ENCODE results near the gene PROCA1.

The PROCA1 gene

DNA sequence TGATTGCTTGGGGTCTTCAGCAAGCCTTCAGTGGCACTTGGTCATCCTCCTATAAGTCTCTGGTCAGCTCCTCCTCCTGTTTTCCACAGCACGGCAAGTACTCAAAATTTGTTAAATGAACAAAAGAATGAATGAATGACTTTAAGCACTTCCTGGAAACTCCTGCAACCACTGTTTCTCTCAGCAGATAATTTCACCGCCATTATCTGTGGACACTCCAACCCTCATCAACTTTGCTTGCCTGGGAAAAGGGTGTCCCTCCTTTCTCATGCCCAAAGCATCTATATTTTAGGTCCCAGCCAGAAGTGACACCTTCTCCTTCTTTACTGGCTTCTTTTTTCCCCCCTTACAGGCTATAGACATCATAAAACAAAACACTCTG, 4.4 kb downstream of the PROCA1 start:
- no peak for DNase-seq (ENCODE audit: low read depth)

DNA sequence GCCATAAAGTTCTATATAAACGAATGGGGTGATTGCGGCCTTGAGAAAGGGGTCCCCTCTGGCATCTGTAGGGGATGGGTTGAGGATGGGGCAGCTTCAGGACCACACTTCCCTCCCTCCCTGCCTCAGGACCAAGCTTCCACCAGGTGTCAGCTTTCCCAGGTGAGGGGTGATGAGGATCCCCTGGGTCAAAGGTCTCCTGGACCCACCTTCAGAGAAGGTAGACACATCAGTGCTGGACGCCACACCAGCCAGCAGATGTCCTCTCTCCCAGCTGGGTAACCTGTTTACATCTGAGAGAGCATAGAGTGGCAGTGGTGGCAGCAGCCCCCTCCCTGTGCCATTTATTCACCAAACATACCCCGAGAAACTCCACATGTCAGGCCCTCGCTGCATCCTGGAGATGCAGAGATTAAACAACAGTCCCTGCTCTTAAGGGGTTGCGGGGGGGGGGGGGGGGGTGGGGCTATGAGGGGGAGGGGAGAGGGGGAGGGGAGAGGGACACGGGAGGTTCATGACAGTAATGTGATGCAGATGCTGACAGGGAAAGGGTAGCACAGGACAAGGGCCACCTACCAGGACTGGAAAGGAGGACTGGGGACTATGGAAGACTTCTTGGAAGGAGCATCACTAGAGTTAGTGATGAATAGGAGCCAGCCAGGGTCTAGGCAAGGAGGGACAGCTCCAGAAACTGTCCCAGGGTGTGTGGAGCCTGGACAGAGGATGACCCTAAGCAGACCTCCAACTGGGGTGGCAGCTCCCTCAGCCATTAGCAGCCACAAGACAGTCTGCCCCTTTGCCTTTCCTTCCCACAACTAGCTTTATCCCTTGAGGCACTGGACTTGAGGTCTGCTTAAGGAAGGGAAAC, 5.0 kb downstream of the PROCA1 start:
- no peak for DNase-seq (ENCODE audit: low read depth)

DNA sequence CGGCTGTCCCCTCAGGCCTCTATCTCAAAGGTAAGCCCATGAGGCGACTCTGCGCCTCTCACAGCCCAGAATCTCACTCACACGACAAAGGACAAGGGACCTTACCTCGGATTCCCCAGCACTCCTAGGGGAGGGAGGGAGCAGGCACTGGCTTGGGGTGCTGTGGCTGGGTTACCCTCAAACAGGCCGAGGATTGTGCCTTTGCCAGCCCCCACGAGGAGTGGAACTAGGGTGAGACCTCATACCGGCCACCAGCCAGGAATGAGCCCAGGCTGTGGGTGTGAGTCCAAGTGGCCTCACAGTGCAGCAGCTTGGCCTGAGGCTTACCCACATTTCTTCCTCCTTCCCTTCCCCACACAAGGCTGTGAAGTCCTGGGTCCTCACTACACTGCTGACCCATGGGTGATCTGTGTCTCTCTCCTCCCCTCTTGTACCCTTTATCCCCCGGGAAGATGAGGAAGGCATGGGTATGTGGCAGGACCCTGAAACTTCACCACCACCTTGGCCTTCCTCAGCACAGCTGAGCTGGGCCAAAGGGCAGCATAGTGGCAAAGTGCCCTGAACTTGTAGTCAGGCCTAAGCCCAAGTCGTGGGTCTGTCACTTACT, 5.9 kb downstream of the PROCA1 start:
- DNase-seq (ENCODE audit: low read depth) = no peak

DNA sequence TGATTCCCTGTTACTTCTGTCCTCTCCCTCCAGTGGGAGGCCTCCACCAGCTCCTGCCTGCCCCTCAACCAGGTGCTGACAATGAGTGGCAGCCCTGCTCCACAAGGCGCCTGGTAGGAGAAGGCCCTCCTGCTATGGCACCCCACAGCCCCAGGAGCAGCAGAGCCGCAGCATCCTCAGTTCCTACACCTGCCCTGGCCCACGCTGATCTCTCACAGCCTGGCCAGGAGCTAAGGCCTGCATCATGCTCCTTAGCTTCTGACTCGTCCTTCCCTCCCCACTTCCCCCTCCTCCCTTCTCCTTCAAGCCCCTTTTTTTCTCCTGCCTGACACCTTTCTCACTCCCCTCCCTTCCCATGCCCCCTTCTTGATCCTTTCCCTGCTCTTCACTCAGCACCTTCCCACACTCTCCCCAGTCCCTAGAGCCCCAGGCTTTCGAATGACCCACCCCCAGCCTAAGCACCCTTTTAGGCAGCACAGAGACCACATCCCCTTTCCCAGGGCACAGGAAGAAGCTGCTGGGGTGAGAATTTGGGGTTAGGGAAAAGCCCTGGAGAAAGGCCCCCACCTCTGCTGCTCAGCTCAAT, 6.5 kb downstream of the PROCA1 start:
- no peak for DNase-seq (ENCODE audit: low read depth)

DNA sequence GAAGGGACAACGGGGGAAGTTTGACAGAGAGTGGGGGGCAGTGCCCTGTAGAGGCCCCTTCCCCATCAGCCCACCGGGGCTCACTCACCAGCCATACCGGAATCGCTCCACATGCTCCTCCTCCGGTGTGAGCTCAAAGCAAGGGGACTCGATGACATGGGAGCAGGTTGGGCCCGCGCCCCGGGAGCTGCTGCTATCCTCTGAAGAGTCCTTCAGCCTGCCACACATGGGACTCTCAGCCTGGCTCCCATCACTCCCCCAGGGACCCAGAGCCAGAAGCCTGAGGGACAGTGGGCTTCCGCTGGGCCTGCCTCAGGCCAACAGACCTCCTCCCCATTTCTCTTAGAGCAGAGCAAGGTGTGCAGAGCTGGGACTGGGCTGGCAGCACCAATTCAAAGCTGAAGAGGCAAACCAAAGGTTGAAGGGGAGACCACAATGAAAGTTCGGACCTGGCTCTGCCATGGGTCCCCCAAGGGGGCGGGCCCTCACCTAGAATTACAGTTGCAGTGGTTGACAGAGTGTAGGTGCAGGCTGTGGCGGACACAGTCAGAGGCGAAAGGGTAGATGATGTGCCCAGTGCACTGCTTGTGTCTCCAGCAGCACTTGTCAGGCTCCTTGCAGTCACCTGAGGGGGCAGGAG, 7.3 kb downstream of the PROCA1 start:
- no peak for DNase-seq (ENCODE audit: low read depth)

- DNase-seq (ENCODE audit: low read depth) = no peak
Observed at GRCh38 chr17:28703552-28704218, 8.0 kb downstream of the PROCA1 start.

GRCh38 chr17:28702752-28703150, 8.9 kb downstream of the PROCA1 start:
- no peak for DNase-seq (ENCODE audit: low read depth)

- no peak for DNase-seq (ENCODE audit: low read depth)
Observed at GRCh38 chr17:28702026-28702751, 9.5 kb downstream of the PROCA1 start.

DNA sequence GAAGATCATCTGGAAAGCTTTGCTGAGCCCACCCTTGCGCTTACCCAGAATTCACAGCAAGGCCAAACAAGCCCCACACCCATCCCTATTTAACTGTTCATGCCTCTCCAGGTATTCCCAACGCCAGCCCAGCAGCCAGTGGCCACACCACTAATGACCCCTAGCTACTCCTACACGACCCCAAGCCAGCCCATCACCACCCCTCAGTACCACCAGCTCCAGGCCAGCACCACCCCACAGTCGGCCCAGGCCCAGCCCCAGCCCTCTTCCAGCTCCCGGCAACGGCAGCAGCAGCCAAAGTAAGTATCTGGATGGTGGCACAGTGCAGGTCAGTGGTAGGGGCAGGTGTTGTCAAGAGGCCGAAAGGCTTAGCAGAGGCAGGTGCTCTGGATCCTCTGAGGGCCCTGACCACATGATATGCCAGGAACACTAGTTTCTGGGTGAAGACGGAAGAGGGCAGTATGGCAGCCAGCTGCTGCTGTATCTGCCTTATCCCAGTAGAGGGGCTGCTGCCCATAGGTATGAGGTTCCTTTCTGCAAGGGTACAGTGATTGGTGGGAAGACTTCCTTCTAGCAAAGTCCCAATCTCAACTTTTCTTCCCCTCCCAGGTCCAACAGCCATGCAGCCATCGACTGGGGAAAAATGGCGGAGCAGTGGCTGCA, 10.7 kb downstream of the PROCA1 start:
- no peak for DNase-seq (ENCODE audit: low read depth)

- DNase-seq (ENCODE audit: low read depth) = no peak
Observed at GRCh38 chr17:28700278-28700677, 11.4 kb downstream of the PROCA1 start.

- no peak for DNase-seq (ENCODE audit: low read depth)
Observed at GRCh38 chr17:28698253-28698941, 13.3 kb downstream of the PROCA1 start.

DNA sequence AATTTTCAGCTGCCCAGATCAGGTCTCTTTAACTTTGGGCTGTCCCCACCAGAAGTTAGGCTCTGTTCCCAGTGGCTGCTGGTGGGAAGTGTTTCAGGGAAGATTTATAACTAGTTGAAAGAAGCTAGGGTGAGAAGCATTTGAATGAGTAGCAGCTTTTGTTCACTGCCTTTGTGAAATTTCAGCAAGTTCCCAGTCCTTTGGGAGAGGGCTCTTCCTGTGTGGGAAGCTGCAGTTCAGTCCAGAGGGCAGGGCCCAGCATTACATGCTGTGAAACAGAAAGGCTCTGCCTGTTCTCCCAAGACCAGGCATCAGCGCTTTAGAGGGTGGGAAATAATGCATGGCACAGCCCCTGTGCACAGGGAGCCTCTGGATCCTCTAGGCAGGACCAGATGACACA, 17.8 kb downstream of the PROCA1 start:
- DNase-seq (ENCODE audit: low read depth) = no peak

- no peak for DNase-seq (ENCODE audit: low read depth)
Observed at GRCh38 chr17:28689011-28689410, 22.7 kb downstream of the PROCA1 start.

DNA sequence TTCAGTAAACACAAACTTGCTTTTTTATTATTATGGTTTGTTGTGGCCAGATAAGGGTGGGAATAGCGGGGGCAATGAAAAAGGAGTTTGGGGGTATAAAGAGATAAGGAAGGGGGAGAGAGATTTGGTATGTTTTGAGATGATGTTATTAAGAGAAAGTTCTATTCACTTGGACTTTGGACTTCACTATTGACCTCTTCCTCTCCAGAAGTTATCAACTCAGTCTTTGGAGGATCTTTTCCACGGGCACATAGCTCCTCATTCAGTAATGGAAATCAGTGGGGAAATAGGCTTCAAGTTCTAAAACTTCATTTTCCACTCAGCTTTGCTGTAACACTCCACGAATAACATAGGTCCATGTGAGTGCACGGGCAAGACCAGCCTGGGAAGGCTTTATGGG, 23.2 kb downstream of the PROCA1 start:
- no peak for DNase-seq (ENCODE audit: low read depth)

- no peak for DNase-seq (ENCODE audit: low read depth)
Observed at GRCh38 chr17:28686296-28686695, 25.4 kb downstream of the PROCA1 start.

- DNase-seq (ENCODE audit: low read depth) = no peak
Observed at GRCh38 chr17:28685366-28685765, 26.3 kb downstream of the PROCA1 start.

DNA sequence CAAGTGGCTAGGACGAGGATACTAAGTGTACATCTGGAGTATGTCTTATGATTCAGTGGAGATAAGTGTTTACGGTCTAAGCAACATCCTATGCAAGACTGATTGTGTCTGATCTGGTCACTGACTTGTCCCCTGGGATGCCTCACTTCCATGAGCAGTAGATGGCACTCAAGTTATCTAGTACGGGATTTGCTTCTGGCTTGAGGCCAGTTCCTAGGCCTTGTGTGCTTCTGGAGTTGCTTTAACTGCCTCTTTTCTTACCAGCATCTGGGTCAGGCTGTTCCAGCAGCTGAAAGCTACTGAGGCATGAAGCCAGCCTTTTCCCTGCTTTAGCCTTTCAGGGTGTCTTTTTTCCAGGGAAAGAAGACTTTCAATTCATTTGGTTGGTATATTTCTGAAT, 26.7 kb downstream of the PROCA1 start:
- no peak for DNase-seq (ENCODE audit: low read depth)

GRCh38 chr17:28682655-28683054, 29.0 kb downstream of the PROCA1 start:
- DNase-seq (ENCODE audit: low read depth) = no peak

GRCh38 chr17:28675980-28676379, 35.7 kb downstream of the PROCA1 start:
- no peak for DNase-seq (ENCODE audit: low read depth)

GRCh38 chr17:28675490-28675889, 36.2 kb downstream of the PROCA1 start:
- no peak for DNase-seq (ENCODE audit: low read depth)

DNA sequence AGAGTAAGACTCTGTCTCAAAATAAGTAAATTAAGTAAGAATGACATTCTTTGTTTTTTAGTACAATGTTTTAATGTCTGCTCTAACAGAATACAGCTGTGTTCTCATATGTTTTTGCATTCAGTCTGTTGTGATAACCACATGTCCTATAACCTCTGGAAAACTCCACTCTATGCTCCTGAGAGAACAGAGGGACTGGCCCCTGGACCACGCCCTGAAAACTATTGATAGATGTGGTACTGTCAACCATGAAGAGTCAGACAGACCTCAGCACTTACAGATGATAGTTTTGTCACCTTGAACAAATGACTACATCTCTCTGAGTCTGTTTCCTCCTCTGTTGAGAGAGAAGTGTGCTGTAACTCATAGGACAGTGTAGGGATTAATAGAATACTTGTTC, 41.8 kb downstream of the PROCA1 start:
- no peak for DNase-seq (ENCODE audit: low read depth)

Data from activated T-helper 1 cell treated with Interleukin-2 at 50 U/mL for 16 hours (primary cell).